Measurements from ENCODE around the gene RFXAP. TPM values are rescaled to one million over a fixed set of nuclear protein-coding genes. Genes with fewer than 3 reads are reported as not detected.

Gene RFXAP
- total RNA-seq, 1 experiment from 2014 or later, result 9.2 TPM

- no peak for TF ChIP-seq AR (CRISPR knock-in tag; IDR thresholded peaks at IDR 0.05)
These were observed 30.0 kb upstream of the RFXAP start (continued) for GRCh38 chr13:36789061-36789460.

GRCh38 chr13:36789730-36790129 is 29.3 kb upstream of the RFXAP start:
- peak; percentile 20; the same call in 1 of the 2 replicates for ATAC-seq
- Mint-ChIP-seq H3K9me3 (no peaks in the 10 kb centered on the region), H3K27ac (no peak overlapping the region), H3K27me3 (ENCODE audit: low read depth) (no peaks in the 10 kb centered on the region), H3K4me1 (peaks cover 18% of the 10 kb centered on the region), H3K36me3 (no peaks in the 10 kb centered on the region), H3K4me3 (no peak overlapping the region)
- ChIA-PET CTCF (no interaction called here), POLR2A (no interaction called here)
- TF ChIP-seq ATF1 (CRISPR knock-in tag; IDR thresholded peaks at IDR 0.05), result no peak
- no peak for TF ChIP-seq JAZF1 (CRISPR knock-in tag; IDR thresholded peaks at IDR 0.05)
- no peak for TF ChIP-seq E2F1 (CRISPR knock-in tag; IDR thresholded peaks at IDR 0.05)
- TF ChIP-seq NR1H2 (CRISPR knock-in tag; IDR thresholded peaks at IDR 0.05), result no peak
- no peak for TF ChIP-seq FOXP1 (CRISPR knock-in tag; IDR thresholded peaks at IDR 0.05; ENCODE audit: borderline replicate concordance)
- TF ChIP-seq ELF4 (CRISPR knock-in tag; IDR thresholded peaks at IDR 0.05; ENCODE audit: low read depth), result no peak
- no peak for TF ChIP-seq NFYB (CRISPR knock-in tag; conservative IDR thresholded peaks at IDR 0.05; ENCODE audit: low read depth)
- no peak for TF ChIP-seq TCF7 (CRISPR knock-in tag; IDR thresholded peaks at IDR 0.05; ENCODE audit: low read depth)
- no peak for TF ChIP-seq ZNF263 (CRISPR knock-in tag; IDR thresholded peaks at IDR 0.05; ENCODE audit: low read depth)
- no peak for TF ChIP-seq GRHL2 (CRISPR knock-in tag; IDR thresholded peaks at IDR 0.05; ENCODE audit: insufficient replicate concordance, severe bottlenecking)
- TF ChIP-seq MYBL2 (CRISPR knock-in tag; IDR thresholded peaks at IDR 0.05), result no peak
- TF ChIP-seq CREM (CRISPR knock-in tag; IDR thresholded peaks at IDR 0.05), result no peak
- TF ChIP-seq MLX (CRISPR knock-in tag; IDR thresholded peaks at IDR 0.05), result no peak
- TF ChIP-seq FOXK1 (CRISPR knock-in tag; IDR thresholded peaks at IDR 0.05), result no peak
- no peak for TF ChIP-seq ZSCAN18 (CRISPR knock-in tag; IDR thresholded peaks at IDR 0.05)
- no peak for DNase-seq (ENCODE audit: low spot score)

GRCh38 chr13:36794706-36795105 is 24.3 kb upstream of the RFXAP start:
- ChIA-PET POLR2A (no interaction called here), CTCF (interaction anchor here (1.2 kb wide), 1 partner anchor 21 kb away, joined by 3 read pairs; no protein-coding TSS in a partner anchor)
- peaks cover 26% of the 10 kb centered on the region for H3K4me1 Mint-ChIP-seq
- no peaks in the 10 kb centered on the region for H3K9me3 Mint-ChIP-seq
- DNase-seq (ENCODE audit: low spot score), result no peak
- ATAC-seq, result no peak
- H3K27me3 Mint-ChIP-seq (ENCODE audit: low read depth), result no peaks in the 10 kb centered on the region
- no peak overlapping the region for H3K4me3 Mint-ChIP-seq
- no peaks in the 10 kb centered on the region for H3K36me3 Mint-ChIP-seq
- H3K27ac Mint-ChIP-seq, result no peak overlapping the region
- TF ChIP-seq CDX4 (CRISPR knock-in tag; IDR thresholded peaks at IDR 0.05; ENCODE audit: borderline replicate concordance), result no peak
- no peak for TF ChIP-seq GTF2I (CRISPR knock-in tag; conservative IDR thresholded peaks at IDR 0.05)
- TF ChIP-seq ZNF281 (CRISPR knock-in tag; IDR thresholded peaks at IDR 0.05), result no peak
- no peak for TF ChIP-seq USF1 (CRISPR knock-in tag; IDR thresholded peaks at IDR 0.05)
- TF ChIP-seq ZNF263 (CRISPR knock-in tag; IDR thresholded peaks at IDR 0.05; ENCODE audit: low read depth), result no peak
- no peak for TF ChIP-seq PREB (CRISPR knock-in tag; IDR thresholded peaks at IDR 0.05; ENCODE audit: borderline replicate concordance)
- no peak for TF ChIP-seq ELF4 (CRISPR knock-in tag; IDR thresholded peaks at IDR 0.05; ENCODE audit: low read depth)
- no peak for TF ChIP-seq OVOL2 (CRISPR knock-in tag; IDR thresholded peaks at IDR 0.05; ENCODE audit: borderline replicate concordance)
